GM12878 (cell line): ENCODE data around the gene SPAG16.

Experiments used
- ATF3 ChIP-seq: IDR thresholded peaks from 2 replicates; pipeline ENCODE4 v1.6.1; 2011; ENCODE audit warnings: low read depth, mild to moderate bottlenecking, low read length, moderate library complexity, borderline replicate concordance; ENCODE audit errors: extremely low read depth
- LARP7 ChIP-seq: fragments of 450-650 bp; IDR thresholded peaks from 2 replicates; pipeline ENCODE4 v1.6.1; 2017; ENCODE audit warnings: mild to moderate bottlenecking
- POLR2A ChIP-seq: IDR thresholded peaks from 2 replicates; pipeline ENCODE4 v1.6.1; 2011; ENCODE audit warnings: low read depth, mild to moderate bottlenecking, low read length
- TF ChIP-seq, protein P1 (sequence below): fragments of 450-650 bp; IDR thresholded peaks from 2 replicates; pipeline ENCODE4 v1.6.1; 2018; ENCODE audit warnings: borderline replicate concordance, mild to moderate bottlenecking; ENCODE audit not compliant: partially characterized antibody

- TF ChIP-seq ATF3 (no peak), POLR2A (no peak), LARP7 (no peak)
- TF ChIP-seq, protein P1, sequence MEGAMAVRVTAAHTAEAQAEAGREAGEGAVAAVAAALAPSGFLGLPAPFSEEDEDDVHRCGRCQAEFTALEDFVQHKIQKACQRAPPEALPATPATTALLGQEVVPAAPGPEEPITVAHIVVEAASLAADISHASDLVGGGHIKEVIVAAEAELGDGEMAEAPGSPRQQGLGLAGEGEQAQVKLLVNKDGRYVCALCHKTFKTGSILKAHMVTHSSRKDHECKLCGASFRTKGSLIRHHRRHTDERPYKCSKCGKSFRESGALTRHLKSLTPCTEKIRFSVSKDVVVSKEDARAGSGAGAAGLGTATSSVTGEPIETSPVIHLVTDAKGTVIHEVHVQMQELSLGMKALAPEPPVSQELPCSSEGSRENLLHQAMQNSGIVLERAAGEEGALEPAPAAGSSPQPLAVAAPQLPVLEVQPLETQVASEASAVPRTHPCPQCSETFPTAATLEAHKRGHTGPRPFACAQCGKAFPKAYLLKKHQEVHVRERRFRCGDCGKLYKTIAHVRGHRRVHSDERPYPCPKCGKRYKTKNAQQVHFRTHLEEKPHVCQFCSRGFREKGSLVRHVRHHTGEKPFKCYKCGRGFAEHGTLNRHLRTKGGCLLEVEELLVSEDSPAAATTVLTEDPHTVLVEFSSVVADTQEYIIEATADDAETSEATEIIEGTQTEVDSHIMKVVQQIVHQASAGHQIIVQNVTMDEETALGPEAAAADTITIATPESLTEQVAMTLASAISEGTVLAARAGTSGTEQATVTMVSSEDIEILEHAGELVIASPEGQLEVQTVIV: no peak
Measured at GRCh38 chr2:214019229-214019972, 735.1 kb downstream of the SPAG16 start.
